Ectodermal cell (in vitro differentiated cells): Measurements from ENCODE around the gene CNKSR2.

Experiments used
- H3K27ac ChIP-seq: 2 replicates; pipeline ENCODE4 v1.7.0; 2013; ENCODE audit warnings: mild to moderate bottlenecking, low read depth, low read length; ENCODE audit not compliant: insufficient read depth, poor library complexity, severe bottlenecking
- H3K27me3 ChIP-seq: 2 replicates; pipeline ENCODE4 v1.7.0; 2013; ENCODE audit warnings: mild to moderate bottlenecking, low read length; ENCODE audit not compliant: insufficient read depth, control insufficient read depth, poor library complexity, severe bottlenecking
- H3K36me3 ChIP-seq: one replicate; pipeline ENCODE4 v1.7.0; 2013; ENCODE audit warnings: low read length; ENCODE audit not compliant: control insufficient read depth, insufficient read depth
- H3K4me1 ChIP-seq: one replicate; pipeline ENCODE4 v1.7.0; 2013; ENCODE audit warnings: low read length; ENCODE audit not compliant: control insufficient read depth, insufficient read depth
- H3K4me3 ChIP-seq: 2 replicates; pipeline ENCODE4 v1.7.0; 2013; ENCODE audit warnings: low read depth, low read length, control low read depth; ENCODE audit not compliant: insufficient read depth
- H3K9me3 ChIP-seq: 2 replicates; pipeline ENCODE4 v1.7.0; 2013; ENCODE audit warnings: mild to moderate bottlenecking, low read length, moderate library complexity; ENCODE audit not compliant: control insufficient read depth
- whole genome bisulfite sequencing, 2 experiments: methylation state at CpG; one replicate each; pipeline ENCODE4 v1.1.7; 2013; ENCODE audit warnings: missing lambda C conversion rate in 2 of 2; 5-methylcytosine and 5-hydroxymethylcytosine counted together

The CNKSR2 gene

DNA sequence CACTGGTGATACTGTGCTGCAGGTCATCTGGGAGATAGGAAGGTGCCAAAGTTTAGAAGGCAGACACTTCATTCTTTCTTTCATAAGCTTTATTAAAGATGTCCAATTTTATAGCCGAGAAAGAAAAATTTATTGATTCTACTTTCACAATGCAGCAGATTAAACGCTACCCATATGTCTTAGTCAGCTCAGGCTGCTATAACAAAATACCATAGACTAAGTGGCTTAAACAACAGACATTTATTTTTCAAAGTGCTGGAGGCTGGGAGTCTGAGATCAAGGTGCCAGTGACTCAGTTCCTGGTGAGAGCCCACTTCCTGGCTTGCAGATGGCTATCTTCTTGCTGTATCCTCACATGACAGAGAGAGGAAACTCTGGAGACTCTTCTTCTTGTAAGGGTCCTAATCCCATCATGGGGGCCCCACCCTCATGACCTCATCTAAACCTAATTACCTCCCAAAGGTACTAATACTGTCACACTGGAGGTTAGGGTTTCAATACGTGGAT lies 317.3 kb downstream of the CNKSR2 start:
- no peaks in the 10 kb centered on the region for H3K36me3 ChIP-seq

DNA sequence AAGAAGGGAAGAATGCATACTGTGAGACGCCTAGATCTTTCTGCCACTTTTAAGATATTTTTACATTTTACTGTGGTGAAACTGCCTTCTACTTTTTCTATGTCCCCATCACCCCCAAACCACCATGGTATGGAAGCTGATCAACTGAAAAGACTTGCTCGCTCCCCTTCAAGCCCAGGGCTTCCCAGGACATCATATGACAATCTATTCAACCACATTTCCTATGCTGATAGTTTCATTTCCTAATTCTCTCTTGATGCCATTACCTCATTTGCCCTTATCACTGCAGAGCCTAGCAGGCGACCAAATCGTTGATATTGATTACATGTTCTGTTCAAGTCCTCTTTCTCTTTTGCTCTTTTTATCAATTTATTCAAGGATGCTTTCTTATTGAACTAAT lies 324.1 kb downstream of the CNKSR2 start:
- H3K27ac ChIP-seq, result no peak overlapping the region
- 74 to 92% methylated on average over 3 to 4 of the region's 4 CpGs for WGBS, 2 experiments
- H3K4me3 ChIP-seq, result no peak overlapping the region
- H3K27me3 ChIP-seq, result no peaks in the 10 kb centered on the region
- H3K9me3 ChIP-seq, result no peaks in the 10 kb centered on the region
- H3K36me3 ChIP-seq, result no peaks in the 10 kb centered on the region
- H3K4me1 ChIP-seq, result no peaks in the 10 kb centered on the region

More for the DNA sequence above, 317.3 kb downstream of the CNKSR2 start:
- 90 to 100% methylated on average over 3 of the region's 3 CpGs for WGBS, 2 experiments
- H3K27me3 ChIP-seq, result no peaks in the 10 kb centered on the region
- no peaks in the 10 kb centered on the region for H3K9me3 ChIP-seq
- no peaks in the 10 kb centered on the region for H3K4me1 ChIP-seq
- H3K27ac ChIP-seq, result no peak overlapping the region
- H3K4me3 ChIP-seq, result no peak overlapping the region

DNA sequence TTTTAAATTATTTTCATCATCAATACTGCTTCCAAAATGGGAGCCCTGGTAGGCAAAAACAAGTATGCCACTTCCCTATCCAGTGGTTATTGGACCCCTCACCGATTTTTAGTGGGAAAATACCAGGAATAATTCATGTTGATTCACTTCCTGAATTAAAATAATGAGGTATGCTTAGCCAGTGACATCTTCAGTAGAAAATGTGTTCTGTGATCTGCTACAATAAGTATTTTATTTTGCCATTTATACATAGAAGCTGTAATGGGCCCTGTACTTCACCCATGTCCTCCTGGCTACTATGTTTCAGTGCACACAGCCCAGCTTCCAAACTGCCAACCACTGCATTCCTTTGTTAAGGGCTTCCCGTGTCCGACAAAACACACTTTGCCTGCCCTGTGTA lies 324.9 kb downstream of the CNKSR2 start:
- no peak overlapping the region for H3K27ac ChIP-seq
- no peak overlapping the region for H3K4me3 ChIP-seq
- H3K36me3 ChIP-seq, result no peaks in the 10 kb centered on the region
- WGBS, 2 experiments, result 95 to 98% methylated on average over 2 to 3 of the region's 3 CpGs
- H3K4me1 ChIP-seq, result no peaks in the 10 kb centered on the region
- H3K27me3 ChIP-seq, result no peaks in the 10 kb centered on the region
- no peaks in the 10 kb centered on the region for H3K9me3 ChIP-seq

DNA sequence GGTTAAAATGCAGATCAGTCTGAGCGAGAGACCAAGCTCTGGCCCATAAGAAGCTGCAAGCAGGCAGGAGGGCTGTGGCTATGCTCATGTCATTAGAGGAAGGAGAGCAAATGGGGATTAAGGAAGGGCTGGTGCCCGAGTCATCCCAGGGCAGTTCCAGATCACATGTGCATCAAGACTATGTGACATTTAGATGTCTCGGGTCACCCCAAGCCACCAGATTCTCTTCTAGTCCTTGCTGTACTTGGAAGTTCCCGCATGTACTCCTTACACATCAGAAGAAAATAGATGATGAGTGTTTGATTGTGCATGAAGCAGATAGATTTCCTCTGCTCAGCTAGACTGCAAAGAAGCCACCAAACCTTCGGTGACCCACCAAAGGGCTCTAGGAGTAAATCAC lies 326.1 kb downstream of the CNKSR2 start:
- Histone ChIP-seq H3K27me3 (no peaks in the 10 kb centered on the region), H3K27ac (no peak overlapping the region), H3K4me1 (no peaks in the 10 kb centered on the region), H3K9me3 (no peaks in the 10 kb centered on the region), H3K36me3 (no peaks in the 10 kb centered on the region), H3K4me3 (no peak overlapping the region)
- WGBS, 2 experiments, result 87 to 97% methylated on average over 4 to 5 of the region's 5 CpGs

DNA sequence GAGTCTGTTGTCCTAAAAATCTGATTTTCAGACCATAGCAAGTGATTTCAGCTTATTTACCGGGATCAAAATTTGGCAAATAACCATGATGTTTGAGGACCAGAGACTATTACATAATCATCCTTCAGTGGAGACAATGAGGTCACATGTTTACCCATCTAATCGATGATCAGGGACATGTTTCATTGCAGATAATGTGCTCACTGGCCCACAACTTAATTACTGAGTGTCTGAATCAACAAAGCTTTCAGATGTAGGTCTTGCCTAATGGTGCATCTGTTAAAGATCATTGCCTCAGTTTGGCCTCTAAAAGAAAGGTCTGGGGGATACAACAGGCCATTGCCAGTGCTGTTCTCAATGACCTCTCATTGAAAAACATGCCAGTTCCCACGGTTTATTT lies 326.7 kb downstream of the CNKSR2 start:
- Histone ChIP-seq H3K4me3 (no peak overlapping the region), H3K36me3 (no peaks in the 10 kb centered on the region), H3K4me1 (no peaks in the 10 kb centered on the region), H3K9me3 (no peaks in the 10 kb centered on the region), H3K27ac (no peak overlapping the region), H3K27me3 (no peaks in the 10 kb centered on the region)
- WGBS, 2 experiments, result 93 to 95% methylated on average over 3 of the region's 3 CpGs

DNA sequence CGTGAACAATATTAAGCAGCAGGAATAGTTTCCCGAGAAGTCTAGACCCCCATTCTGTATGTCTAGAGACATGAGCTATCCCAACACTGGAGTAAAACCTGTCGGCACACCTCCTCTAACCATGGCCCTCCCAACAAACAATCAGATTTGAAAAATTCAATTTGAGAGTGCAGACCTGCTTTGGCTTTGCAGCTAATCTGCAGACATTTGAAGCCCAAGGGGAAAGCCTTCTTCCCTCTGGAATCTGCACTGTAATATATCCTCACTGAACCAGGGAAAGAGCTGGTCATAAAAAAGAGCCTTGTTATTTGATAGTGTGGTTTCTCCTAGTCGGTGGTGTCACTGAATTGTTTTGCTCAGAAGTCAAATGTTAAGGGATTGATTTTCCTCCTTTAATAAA lies 328.5 kb downstream of the CNKSR2 start:
- H3K4me3 ChIP-seq, result no peak overlapping the region
- no peaks in the 10 kb centered on the region for H3K9me3 ChIP-seq
- 91 to 95% methylated on average over 3 to 4 of the region's 4 CpGs for WGBS, 2 experiments
- H3K36me3 ChIP-seq, result no peaks in the 10 kb centered on the region
- H3K4me1 ChIP-seq, result no peaks in the 10 kb centered on the region
- H3K27ac ChIP-seq, result no peak overlapping the region
- no peaks in the 10 kb centered on the region for H3K27me3 ChIP-seq
